Neural progenitor cell (in vitro differentiated cells): ENCODE measurements around the gene GRIP1. TPM values are rescaled to one million over a fixed set of nuclear protein-coding genes. Genes with fewer than 3 reads are reported as not detected.

Experiments used
- DNase-seq: peaks from one replicate; pipeline ENCODE4 v3.0.0-alpha.2; 2016; ENCODE audit warnings: low spot score
- H2AFZ ChIP-seq: fragments of 200-600 bp; sonication (generic); replicated peaks from 2 replicates; pipeline ENCODE4 v1.6.1; 2016; ENCODE audit warnings: antibody characterized with exemption
- H3F3A ChIP-seq: fragments of 200-600 bp; sonication (generic); 2 replicates; pipeline ENCODE4 v1.6.1; 2016; ENCODE audit warnings: antibody characterized with exemption, low read depth
- H3K27ac ChIP-seq: fragments of 200-600 bp; sonication (generic); 2 replicates; pipeline ENCODE4 v1.5.1; 2016; ENCODE audit warnings: mild to moderate bottlenecking
- H3K27me3 ChIP-seq: fragments of 200-600 bp; sonication (generic); 2 replicates; pipeline ENCODE4 v1.6.1; 2016; ENCODE audit warnings: mild to moderate bottlenecking, moderate library complexity
- H3K36me3 ChIP-seq: fragments of 200-600 bp; sonication (generic); 2 replicates; pipeline ENCODE4 v1.5.1; 2016
- H3K4me1 ChIP-seq: fragments of 200-600 bp; sonication (generic); 2 replicates; pipeline ENCODE4 v1.6.1; 2016; ENCODE audit warnings: mixed run types
- H3K4me2 ChIP-seq: fragments of 200-600 bp; sonication (generic); 2 replicates; pipeline ENCODE4 v1.6.1; 2016
- H3K4me3 ChIP-seq: fragments of 200-600 bp; sonication (generic); 2 replicates; pipeline ENCODE4 v1.5.1; 2016
- H3K79me2 ChIP-seq: fragments of 200-600 bp; sonication (generic); 2 replicates; pipeline ENCODE4 v1.6.1; 2016; ENCODE audit warnings: low read depth
- H3K9ac ChIP-seq: fragments of 200-600 bp; sonication (generic); 2 replicates; pipeline ENCODE4 v1.6.1; 2016
- H3K9me3 ChIP-seq: fragments of 200-600 bp; sonication (generic); 2 replicates; pipeline ENCODE4 v1.5.1; 2016; ENCODE audit warnings: low read depth
- H4K20me1 ChIP-seq: fragments of 200-600 bp; sonication (generic); 2 replicates; pipeline ENCODE4 v1.6.1; 2016; ENCODE audit warnings: low read depth
- H3K27ac Mint-ChIP-seq: 3 replicates; pipeline ENCODE4 v1.8.0; 2021; ENCODE audit warnings: mixed read lengths
- H3K27me3 Mint-ChIP-seq: 2 replicates; pipeline ENCODE4 v1.8.0; 2022; ENCODE audit warnings: low read depth, mild to moderate bottlenecking, inconsistent platforms, moderate library complexity, mixed read lengths; ENCODE audit not compliant: insufficient read depth
- H3K36me3 Mint-ChIP-seq: 3 replicates; pipeline ENCODE4 v1.8.0; 2021; ENCODE audit warnings: mixed read lengths
- H3K4me1 Mint-ChIP-seq: 3 replicates; pipeline ENCODE4 v1.8.0; 2021; ENCODE audit warnings: mixed read lengths
- H3K4me3 Mint-ChIP-seq: 3 replicates; pipeline ENCODE4 v1.8.0; 2021; ENCODE audit warnings: mild to moderate bottlenecking, moderate library complexity, mixed read lengths
- H3K9me3 Mint-ChIP-seq: 3 replicates; pipeline ENCODE4 v1.8.0; 2020; ENCODE audit warnings: mixed read lengths
- EZH2 ChIP-seq: fragments of 200-600 bp; sonication (generic); IDR thresholded peaks from 2 replicates; pipeline ENCODE4 v1.6.1; 2017; ENCODE audit warnings: antibody characterized with exemption, mild to moderate bottlenecking, moderate library complexity
- EZH2phosphoT487 ChIP-seq: fragments of 200-600 bp; sonication (generic); IDR thresholded peaks from 2 replicates; pipeline ENCODE4 v1.6.1; 2017; ENCODE audit warnings: antibody characterized with exemption
- total RNA-seq: library from RNA; depleted of rRNA; stranded (reverse); fragments of >200 nt; gene quantifications from 2 replicates; pipeline ENCODE4 v1.2.3, GENCODE V29; 2015; ENCODE audit warnings: low replicate concordance
- TF ChIP-seq, protein P1 (sequence below): fragments of 200-600 bp; sonication (generic); IDR thresholded peaks from 2 replicates; pipeline ENCODE4 v1.5.1; 2017; ENCODE audit warnings: antibody characterized with exemption, mild to moderate bottlenecking

Gene GRIP1
- total RNA-seq, 1 donor from 2014 or later = 38.2 TPM

DNA sequence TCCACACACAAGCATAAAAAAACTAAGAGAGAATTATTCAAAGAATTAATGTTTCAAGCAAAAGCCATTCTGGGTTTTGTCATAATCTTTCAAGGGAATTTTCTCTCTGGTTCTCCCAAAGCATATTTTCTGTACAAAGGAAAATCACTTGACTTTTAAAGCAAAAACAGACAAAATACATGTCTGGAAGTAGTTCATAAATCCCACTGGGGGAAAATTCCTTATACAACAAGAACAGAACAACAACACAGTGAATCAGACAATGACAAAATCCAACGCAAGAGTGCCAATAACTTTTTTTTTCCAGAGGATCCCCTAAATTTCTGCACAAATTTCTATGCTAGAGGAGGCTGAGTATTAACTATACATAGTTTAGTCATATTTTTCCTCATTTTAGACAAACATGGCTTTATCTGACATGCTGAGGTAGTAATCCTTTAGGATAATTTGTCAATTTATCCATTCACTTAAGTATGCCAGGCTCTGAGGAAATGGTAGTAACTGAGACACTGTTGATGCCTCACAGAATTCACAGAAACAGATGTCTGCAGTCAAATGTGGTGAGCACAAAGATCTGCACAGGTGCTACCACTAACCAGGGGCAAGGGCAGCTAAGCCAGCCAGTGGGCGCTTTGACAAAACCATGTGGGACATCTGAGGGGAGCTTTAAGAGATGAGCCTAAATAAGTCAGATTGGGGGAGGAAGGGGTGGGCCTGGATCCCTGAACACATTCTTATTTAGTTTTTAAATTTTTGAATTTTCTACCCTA lies 38.0 kb downstream of the GRIP1 start:
- Mint-ChIP-seq H3K27ac (no peak overlapping the region), H3K4me3 (no peak overlapping the region), H3K36me3 (no peaks in the 10 kb centered on the region), H3K4me1 (peaks cover 16% of the 10 kb centered on the region), H3K9me3 (no peaks in the 10 kb centered on the region), H3K27me3 (peaks cover 2% of the 10 kb centered on the region)
- Histone ChIP-seq H3K4me3 (no peak overlapping the region), H3F3A (no peaks in the 10 kb centered on the region), H3K36me3 (no peaks in the 10 kb centered on the region), H3K9ac (no peak overlapping the region), H3K9me3 (no peaks in the 10 kb centered on the region), H3K4me2 (no peak overlapping the region), H3K27me3 (no peaks in the 10 kb centered on the region), H3K79me2 (no peaks in the 10 kb centered on the region), H3K4me1 (peaks cover 15% of the 10 kb centered on the region), H3K27ac (no peak overlapping the region), H4K20me1 (no peaks in the 10 kb centered on the region), H2AFZ (no peak overlapping the region)
- TF ChIP-seq EZH2phosphoT487 = no peak
- no peak for TF ChIP-seq EZH2
- TF ChIP-seq, protein P1, sequence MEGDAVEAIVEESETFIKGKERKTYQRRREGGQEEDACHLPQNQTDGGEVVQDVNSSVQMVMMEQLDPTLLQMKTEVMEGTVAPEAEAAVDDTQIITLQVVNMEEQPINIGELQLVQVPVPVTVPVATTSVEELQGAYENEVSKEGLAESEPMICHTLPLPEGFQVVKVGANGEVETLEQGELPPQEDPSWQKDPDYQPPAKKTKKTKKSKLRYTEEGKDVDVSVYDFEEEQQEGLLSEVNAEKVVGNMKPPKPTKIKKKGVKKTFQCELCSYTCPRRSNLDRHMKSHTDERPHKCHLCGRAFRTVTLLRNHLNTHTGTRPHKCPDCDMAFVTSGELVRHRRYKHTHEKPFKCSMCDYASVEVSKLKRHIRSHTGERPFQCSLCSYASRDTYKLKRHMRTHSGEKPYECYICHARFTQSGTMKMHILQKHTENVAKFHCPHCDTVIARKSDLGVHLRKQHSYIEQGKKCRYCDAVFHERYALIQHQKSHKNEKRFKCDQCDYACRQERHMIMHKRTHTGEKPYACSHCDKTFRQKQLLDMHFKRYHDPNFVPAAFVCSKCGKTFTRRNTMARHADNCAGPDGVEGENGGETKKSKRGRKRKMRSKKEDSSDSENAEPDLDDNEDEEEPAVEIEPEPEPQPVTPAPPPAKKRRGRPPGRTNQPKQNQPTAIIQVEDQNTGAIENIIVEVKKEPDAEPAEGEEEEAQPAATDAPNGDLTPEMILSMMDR = no peak
- no peak for DNase-seq

DNA sequence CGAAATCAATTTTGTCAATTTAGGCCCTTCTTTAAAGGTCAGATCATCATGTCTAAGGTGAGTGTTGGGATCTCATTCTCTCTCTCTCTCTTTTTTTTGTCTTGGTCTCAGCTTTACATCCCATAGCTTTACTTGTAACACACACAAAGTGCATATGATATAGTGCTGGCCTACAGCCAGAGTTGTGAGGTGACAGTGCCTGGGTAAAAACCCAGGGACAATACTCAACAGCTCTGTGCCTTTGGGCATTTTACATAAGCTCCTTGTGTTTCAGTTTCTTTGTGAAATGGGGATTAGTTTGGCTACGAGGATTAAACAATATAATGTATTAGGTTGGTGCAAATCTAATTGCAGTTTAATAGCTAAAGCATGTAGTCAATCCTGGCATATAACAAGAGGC lies 40.2 kb downstream of the GRIP1 start:
- no peak overlapping the region for H3K4me3 Mint-ChIP-seq
- Histone ChIP-seq H3K4me3 (no peak overlapping the region), H3K9me3 (no peaks in the 10 kb centered on the region), H3K4me1 (peaks cover 15% of the 10 kb centered on the region), H3K36me3 (no peaks in the 10 kb centered on the region), H3F3A (no peaks in the 10 kb centered on the region), H3K9ac (no peak overlapping the region), H3K27me3 (no peaks in the 10 kb centered on the region), H3K4me2 (no peak overlapping the region), H3K27ac (no peak overlapping the region), H4K20me1 (no peaks in the 10 kb centered on the region), H2AFZ (no peak overlapping the region), H3K79me2 (no peaks in the 10 kb centered on the region)
- TF ChIP-seq EZH2phosphoT487 = no peak
- no peak for TF ChIP-seq EZH2
- TF ChIP-seq, protein P1 = no peak
- H3K4me1 Mint-ChIP-seq = peaks cover 16% of the 10 kb centered on the region
- H3K27me3 Mint-ChIP-seq = peaks cover 2% of the 10 kb centered on the region
- DNase-seq = no peak
- no peak overlapping the region for H3K27ac Mint-ChIP-seq
- H3K9me3 Mint-ChIP-seq = no peaks in the 10 kb centered on the region
- no peaks in the 10 kb centered on the region for H3K36me3 Mint-ChIP-seq

DNA sequence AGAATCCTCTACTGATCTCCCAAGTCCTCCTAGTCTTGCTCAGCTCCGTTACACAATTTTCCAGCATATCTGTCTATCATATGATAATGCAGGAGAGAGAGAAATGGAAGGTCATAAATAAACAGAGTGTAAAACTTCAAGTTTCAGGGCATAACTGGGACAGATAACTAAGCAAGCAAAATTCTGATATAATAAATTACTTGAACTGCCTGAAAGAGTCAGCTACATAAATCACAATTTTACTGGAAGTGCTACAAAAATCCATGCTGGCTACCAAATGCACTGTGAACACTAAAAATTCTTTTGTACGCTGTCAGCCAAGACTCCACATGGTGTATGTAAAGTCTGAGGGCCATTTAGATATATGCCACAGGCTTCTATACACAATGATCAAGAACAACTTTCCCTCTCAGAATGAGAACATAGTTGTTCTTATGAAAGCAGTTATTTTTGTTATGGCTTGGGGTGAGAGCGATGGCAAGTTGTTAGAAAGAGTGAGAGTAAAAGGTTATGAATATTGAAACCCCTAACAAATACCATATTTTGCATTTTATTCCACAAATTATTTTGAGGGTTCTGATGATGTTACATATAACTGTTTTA lies 41.1 kb downstream of the GRIP1 start:
- peaks cover 16% of the 10 kb centered on the region for H3K4me1 Mint-ChIP-seq
- no peak for TF ChIP-seq EZH2
- TF ChIP-seq, protein P1 = no peak
- no peak for TF ChIP-seq EZH2phosphoT487
- Histone ChIP-seq H3K4me3 (no peak overlapping the region), H3K79me2 (no peaks in the 10 kb centered on the region), H4K20me1 (no peaks in the 10 kb centered on the region), H3K27me3 (no peaks in the 10 kb centered on the region), H3K9ac (no peak overlapping the region), H3K36me3 (no peaks in the 10 kb centered on the region), H3K4me1 (peaks cover 15% of the 10 kb centered on the region), H3K9me3 (no peaks in the 10 kb centered on the region), H3K4me2 (no peak overlapping the region), H3K27ac (no peak overlapping the region), H2AFZ (no peak overlapping the region), H3F3A (no peaks in the 10 kb centered on the region)
- no peak overlapping the region for H3K4me3 Mint-ChIP-seq
- H3K9me3 Mint-ChIP-seq = no peaks in the 10 kb centered on the region
- no peak overlapping the region for H3K27ac Mint-ChIP-seq
- DNase-seq = no peak
- peaks cover 2% of the 10 kb centered on the region for H3K27me3 Mint-ChIP-seq
- no peaks in the 10 kb centered on the region for H3K36me3 Mint-ChIP-seq
